Breast epithelium (tissue), 3 donors: ENCODE measurements around the gene KIF9.

ENCODE experiments used
- POLR2A ChIP-seq: fragments of 450-650 bp; IDR thresholded peaks from one replicate; pipeline ENCODE4 v1.6.1; 2016; ENCODE audit warnings: antibody characterized with exemption, mild to moderate bottlenecking, moderate library complexity
- POLR2AphosphoS5 ChIP-seq, 3 donors: sonication (generic); formaldehyde crosslinking; IDR thresholded peaks; one replicate each; pipeline ENCODE4 v1.6.1; 2017; ENCODE audit warnings: antibody characterized with exemption in 3 of 3
- TF ChIP-seq, protein P1 (sequence below), 3 donors: fragments of 450-650 bp; IDR thresholded peaks; one replicate each; pipeline ENCODE4 v1.5.1; 2016 to 2017; ENCODE audit warnings: antibody characterized with exemption in 3 of 3, mild to moderate bottlenecking in 3 of 3, moderate library complexity in 3 of 3

DNA sequence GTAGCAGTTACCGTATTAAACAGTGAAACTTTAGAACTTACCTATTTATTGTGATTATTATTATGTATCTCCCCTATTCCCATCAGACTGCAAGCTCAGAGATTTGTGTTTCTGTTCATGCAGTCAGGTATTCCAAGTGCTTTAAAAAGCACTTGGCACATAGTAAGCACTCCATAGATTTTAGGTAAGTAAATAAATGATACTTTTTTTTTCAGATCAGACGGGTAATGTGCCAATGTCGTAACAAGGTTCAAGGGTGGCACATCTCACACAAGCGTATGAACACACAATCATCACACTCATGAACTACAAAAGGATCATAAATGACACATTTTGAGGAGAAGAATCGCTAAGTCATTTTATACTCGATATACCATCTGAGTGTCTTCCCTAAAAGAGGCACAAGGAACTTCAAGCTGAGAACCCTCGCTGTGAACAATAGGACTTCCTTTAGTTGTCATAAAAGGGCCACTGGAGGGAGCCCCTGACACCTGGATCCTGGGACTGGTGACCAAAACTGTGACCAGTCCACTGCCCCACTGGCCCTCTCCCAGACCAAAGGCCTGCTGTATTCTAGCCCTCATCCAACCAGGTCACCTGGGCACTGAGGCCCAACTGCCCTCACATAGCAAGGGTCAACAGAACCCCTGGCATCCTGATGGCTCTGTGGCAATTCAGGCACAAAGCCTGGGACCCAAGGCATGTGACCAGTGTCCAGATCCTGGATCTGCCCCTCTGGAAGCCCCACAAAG, 32.1 kb downstream of the KIF9 start:
- TF ChIP-seq POLR2AphosphoS5 (IDR thresholded peaks at IDR 0.05): no peak
- TF ChIP-seq, protein P1, sequence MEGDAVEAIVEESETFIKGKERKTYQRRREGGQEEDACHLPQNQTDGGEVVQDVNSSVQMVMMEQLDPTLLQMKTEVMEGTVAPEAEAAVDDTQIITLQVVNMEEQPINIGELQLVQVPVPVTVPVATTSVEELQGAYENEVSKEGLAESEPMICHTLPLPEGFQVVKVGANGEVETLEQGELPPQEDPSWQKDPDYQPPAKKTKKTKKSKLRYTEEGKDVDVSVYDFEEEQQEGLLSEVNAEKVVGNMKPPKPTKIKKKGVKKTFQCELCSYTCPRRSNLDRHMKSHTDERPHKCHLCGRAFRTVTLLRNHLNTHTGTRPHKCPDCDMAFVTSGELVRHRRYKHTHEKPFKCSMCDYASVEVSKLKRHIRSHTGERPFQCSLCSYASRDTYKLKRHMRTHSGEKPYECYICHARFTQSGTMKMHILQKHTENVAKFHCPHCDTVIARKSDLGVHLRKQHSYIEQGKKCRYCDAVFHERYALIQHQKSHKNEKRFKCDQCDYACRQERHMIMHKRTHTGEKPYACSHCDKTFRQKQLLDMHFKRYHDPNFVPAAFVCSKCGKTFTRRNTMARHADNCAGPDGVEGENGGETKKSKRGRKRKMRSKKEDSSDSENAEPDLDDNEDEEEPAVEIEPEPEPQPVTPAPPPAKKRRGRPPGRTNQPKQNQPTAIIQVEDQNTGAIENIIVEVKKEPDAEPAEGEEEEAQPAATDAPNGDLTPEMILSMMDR (IDR thresholded peaks at IDR 0.05): peak in 2 of 3 donors; percentile 13 to 18
- no peak for TF ChIP-seq POLR2A
